ENCODE measurements around the gene HNF1A.
"Not testable (repeated sequence)": the region's sequence is repeated elsewhere in the genome, so short reads cannot be mapped to it uniquely, and the experiment has no call there.

The HNF1A gene

DNA sequence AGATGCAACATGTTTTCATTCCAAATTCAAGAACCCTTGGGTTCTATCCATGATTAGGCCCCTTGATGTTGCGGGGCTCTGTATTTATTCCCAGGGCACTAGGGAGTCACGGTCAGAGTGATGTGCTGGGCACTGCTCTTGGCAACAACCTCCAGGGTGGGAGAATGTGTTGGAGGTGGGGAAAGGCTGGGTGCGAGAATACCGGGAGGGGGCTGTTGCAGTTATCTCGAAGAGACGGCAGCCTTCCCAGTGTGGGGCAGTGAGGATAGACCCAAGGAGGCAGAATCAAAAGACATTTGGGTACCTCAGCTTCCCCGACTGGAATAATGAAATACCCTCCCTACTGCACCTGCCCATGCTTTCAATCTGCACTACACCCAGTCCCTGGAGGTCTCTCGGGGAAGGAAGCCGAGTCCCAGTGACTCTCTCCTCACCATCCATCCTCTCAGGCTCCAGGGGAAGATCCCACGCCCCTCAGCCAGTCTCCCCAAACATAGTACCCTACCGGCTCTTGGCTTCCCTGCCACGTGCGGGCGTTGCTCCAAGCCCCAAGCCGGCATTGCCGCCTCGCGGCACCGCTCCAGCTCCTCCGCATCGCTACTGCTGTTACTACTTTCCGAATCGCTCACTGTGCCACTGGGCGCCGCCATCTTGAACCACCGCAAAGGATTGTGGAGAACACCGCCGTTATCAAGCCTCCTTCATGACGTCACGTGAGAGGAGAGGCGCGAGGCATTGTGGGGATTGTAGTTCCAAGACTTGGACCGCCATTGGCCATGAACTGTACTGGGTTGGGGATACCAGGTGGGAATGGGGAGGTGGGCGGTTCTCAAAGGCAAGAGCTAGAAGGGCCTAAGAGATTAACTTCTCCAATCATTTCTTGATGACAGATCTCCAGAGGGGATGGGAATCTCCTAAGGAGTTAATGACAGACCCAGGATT lies 37.8 kb downstream of the HNF1A start, which contains the start of gene C12orf43:
Gene C12orf43 (minus strand): TSS at position 663 of the 942 bp plus-strand sequence. CDS start 13 bp downstream, at position 650.
- DNase-seq = peak; percentile 73 to 90 (median 78)

DNA sequence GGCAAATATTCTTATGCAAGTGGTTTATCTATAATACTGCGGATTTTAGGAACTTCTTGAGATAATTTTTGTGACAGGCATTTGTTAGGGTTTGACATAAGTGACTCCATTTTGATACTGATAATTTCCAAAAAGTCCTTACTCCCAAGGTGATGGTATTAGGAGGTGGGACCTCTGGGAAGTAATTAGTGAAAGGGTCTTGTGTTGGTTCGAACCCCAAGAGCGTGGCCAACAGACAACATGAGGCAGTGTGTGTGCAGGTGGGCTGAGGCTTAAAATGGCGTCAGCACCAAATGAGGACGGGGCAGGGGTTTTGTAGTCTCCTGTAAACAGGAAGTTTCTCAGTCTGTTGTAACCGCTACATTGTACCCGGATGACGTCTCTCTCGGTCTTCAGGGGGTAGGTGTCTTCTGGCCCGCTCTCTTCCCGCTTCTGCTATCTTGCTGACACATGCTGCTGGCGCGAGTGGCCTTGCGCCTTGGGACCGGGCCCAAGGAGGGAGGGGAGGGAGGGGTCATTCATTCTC lies 39.7 kb downstream of the HNF1A start:
- DNase-seq = no peak

DNA sequence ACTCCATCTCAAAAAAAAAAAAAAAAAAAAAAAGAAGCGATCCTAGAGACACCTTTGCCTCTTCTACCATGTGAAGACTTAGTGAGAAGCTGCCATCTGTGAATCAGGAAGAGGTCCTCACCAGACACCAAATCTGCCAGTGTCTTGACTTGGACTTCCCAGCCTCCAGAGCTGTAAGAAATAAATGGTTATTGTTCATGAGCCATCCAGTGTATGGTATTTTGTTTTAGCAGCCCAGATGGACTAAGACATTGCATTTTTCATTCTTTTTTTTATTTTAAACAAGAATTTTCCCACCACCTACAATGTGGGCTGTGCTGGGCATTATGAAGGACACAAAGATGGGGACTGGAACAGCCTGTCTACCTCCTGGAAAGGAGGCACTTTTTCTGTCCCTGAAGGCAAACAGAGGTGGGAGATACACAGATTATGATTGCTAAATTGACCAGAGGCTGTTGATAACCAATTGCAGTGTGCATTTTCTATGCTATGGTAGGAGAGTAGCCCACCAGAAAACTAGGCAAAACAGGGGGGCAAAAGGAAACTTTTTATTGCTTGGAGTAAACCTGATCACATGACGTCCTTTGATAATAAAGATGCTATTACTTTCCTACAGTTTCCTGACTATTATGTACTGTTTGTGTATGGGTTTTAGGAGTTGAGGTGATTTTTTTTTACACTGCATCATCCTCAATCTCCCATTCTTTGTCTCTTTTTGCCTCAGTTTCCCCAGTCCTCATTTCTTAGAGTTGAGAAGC lies 40.7 kb downstream of the HNF1A start:
- DNase-seq = no peak

- no peak for DNase-seq
Observed at GRCh38 chr12:121021754-121022153, 43.4 kb downstream of the HNF1A start.

GRCh38 chr12:121022713-121023112 lies 44.4 kb downstream of the HNF1A start:
- DNase-seq = no peak

GRCh38 chr12:121023799-121024198 lies 45.5 kb downstream of the HNF1A start:
- DNase-seq = no peak

DNA sequence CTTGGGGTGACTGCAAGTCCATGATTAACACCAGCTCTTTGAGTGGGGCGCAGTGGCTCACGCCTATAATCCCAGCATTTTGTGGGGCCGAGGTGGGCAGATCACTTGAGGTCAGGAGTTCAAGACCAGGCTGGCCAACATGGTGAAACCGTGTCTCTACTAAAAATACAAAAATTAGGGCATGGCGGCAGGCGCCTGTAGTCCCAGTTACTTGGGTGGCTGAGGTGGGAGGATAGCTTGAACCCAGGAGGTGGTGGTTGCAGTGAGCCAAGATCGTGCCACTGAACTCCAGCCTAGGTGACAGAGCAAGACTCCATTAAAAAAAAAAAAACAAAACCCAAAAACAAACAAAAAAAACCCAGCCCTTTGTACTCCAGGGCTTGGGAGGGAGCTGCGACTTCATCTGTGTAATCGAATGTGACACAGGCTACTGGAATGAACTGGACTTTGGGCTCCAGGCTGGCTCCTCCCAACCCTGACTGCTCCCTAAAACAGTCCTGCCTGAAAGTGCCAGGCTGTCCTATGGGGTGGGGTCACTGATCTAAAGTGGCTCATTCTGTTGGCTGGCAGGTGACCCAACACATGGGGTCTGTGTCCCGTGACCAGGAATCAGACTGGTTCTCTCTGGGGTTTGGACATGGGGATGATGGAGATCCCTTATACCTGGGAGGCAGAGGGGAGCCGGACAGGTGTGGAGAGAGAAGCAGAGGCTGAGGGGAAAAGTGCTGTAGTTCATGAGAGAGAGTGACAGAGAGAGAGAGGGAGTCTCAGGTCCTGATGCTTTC lies 47.3 kb downstream of the HNF1A start:
- no peak for DNase-seq

GRCh38 chr12:121026274-121027045 lies 48.1 kb downstream of the HNF1A start:
- no peak for DNase-seq

DNA sequence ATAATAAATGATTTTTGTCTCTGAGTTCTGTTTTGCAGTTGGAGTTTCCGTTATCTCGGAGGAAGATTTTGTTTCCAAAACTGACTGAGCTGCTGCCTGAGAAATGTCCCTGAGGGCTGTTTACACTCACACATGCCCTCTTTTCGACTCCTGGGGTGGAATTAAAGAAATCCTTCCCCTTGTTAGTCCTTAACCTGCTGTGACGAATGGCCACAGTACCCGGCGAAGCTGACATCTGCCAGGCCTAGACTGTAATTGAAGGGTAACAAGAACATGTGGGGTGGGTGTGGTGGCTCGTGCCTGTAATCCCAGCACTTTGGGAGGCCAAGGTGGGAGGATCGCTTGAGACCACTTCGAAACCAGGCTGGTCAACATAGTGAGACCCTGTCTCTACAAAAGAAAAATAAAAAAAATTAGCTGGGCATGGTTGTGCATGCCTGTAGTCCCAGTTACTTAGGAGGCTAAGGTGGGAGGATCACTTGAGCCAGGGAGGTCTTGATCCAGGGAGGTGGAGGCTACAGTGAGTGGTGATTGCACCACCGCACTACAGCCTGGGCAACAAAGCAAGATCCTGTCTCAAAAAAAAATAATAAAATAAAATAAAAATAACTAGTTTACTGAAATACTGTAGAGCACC lies 52.4 kb downstream of the HNF1A start:
- DNase-seq = no peak

GRCh38 chr12:121033625-121034349 lies 55.4 kb downstream of the HNF1A start:
- DNase-seq = peak in 3 of 4 experiments; percentile 8 to 28 (median 21)

- no peak for DNase-seq
Observed at GRCh38 chr12:121034616-121035305, 56.4 kb downstream of the HNF1A start.

GRCh38 chr12:121036810-121037326 lies 58.5 kb downstream of the HNF1A start:
- DNase-seq = peak in 1 of 4 experiments; percentile 10

GRCh38 chr12:121038861-121039668 lies 60.7 kb downstream of the HNF1A start, which contains the start of gene OASL:
Gene OASL, minus strand, starts transcription at chr12:121039246. Its CDS starts 275 bp downstream, at chr12:121038971.
- DNase-seq = peak in 3 of 4 experiments; percentile 5 to 55 (median 23)

GRCh38 chr12:121043067-121043466 lies 64.7 kb downstream of the HNF1A start:
- no peak for DNase-seq

DNA sequence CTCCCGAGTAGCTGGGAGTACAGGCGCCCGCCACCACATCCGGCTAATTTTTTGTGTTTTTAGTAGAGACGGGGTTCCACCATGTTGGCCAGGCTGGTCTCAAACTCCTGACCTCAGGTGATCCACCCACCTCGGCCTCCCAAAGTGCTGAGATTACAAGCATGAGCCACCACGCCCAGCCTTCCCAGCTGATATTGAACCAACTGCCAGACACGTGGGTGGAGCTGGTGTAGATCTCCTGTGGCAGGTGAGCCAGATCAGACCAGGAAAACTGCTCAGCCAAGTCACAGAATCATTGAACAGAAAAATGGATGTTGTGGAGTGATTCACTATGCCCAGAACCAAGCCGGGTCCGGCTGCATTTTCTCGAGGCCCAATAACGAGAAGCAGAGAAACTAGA lies 69.1 kb downstream of the HNF1A start:
- not testable (repeated sequence) for DNase-seq

GRCh38 chr12:121048442-121048841 lies 70.1 kb downstream of the HNF1A start:
- DNase-seq = no peak

DNA sequence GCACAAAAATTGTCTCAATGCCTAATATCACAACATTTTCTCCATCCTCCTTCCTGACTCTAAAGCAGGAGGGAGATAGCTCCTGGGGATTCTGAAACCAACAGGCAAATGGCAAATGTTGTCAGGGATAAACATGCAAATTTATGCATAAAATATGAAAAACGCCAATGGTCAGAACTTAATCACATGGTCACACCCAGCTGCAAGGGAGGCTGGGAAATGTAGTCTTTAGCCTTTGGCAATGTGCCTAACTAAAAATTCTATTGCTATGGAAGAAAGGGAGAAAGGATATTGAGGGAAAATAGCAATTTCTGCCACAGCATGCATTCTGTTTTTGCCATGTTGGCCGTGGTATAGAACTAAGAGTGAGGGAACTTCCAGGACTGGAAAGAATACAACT lies 72.4 kb downstream of the HNF1A start:
- DNase-seq = no peak
